Measurements from ENCODE around the gene IKBKE. TPM values are rescaled to one million over a fixed set of nuclear protein-coding genes. Genes with fewer than 3 reads are reported as not detected.

IKBKE gene
- total and polyA plus RNA-seq, 10 of the 15 experiments (the other 5 are each of a cell fraction or from before 2014, with no cell fraction given), result 12.8 to 35.1 (median 23.1) TPM

- TF ChIP-seq ZBTB33 (IDR thresholded peaks at IDR 0.05) (no peak), DPF2 (IDR thresholded peaks at IDR 0.05) (peak; percentile 87), ATF3 (IDR thresholded peaks at IDR 0.05; ENCODE audit: borderline replicate concordance, extremely low read depth, low read depth, low read length) (no peak), IRF4 (IDR thresholded peaks at IDR 0.05; ENCODE audit: low read depth, low read length) (no peak), CUX1 (IDR thresholded peaks at IDR 0.05; ENCODE audit: insufficient replicate concordance, low read depth, low read length) (peak; percentile 13), SRF (IDR thresholded peaks at IDR 0.05; ENCODE audit: low read depth in 2 of 2, low read length in 2 of 2) (no peak), BHLHE40 (IDR thresholded peaks at IDR 0.05; ENCODE audit: borderline replicate concordance in 1 of 2, low read depth in 2 of 2, low read length in 1 of 2) (peak; percentile 76 to 79), JUND (IDR thresholded peaks at IDR 0.05; ENCODE audit: low read depth, low read length) (no peak), STAT1 (conservative IDR thresholded peaks at IDR 0.05) (no peak), ELK1 (IDR thresholded peaks at IDR 0.05; ENCODE audit: low read depth, low read length) (no peak), YY1 (IDR thresholded peaks at IDR 0.05; ENCODE audit: low read depth, low read length) (0 out of 2 replicates have a peak, but pooled peaks have one; percentile 49), ATF2 (IDR thresholded peaks at IDR 0.05; ENCODE audit: low read length) (peak; percentile 96), HDAC2 (IDR thresholded peaks at IDR 0.05) (no peak), ZBTB11 (CRISPR knock-in tag; IDR thresholded peaks at IDR 0.05) (no peak)
Observed at GRCh38 chr1:206503591-206504362, 33.5 kb downstream of the IKBKE start (continued).

All from GM12878 (cell line).